B cell (primary cell): Measurements from ENCODE around the gene CNTNAP2. TPM values are rescaled to one million over a fixed set of nuclear protein-coding genes. Genes with fewer than 3 reads are reported as not detected.

ENCODE experiments used
- ATAC-seq: fragments of 200-7000 bp; cut with Tn5 transposase; one replicate; pipeline ENCODE4 v1.10.0; 2021; ENCODE audit warnings: low read depth, mild to moderate bottlenecking, moderate number of reproducible peaks, moderate library complexity
- CTCF ChIA-PET: fragments of 350-600 bp; sonication (Branson Sonifier 250); formaldehyde crosslinking; loops from one replicate; lab custom pipeline; 2021; ENCODE audit warnings: antibody characterized with exemption, inconsistent platforms; lab: Charles Lee
- POLR2A ChIA-PET: fragments of 350-600 bp; sonication (Branson Sonifier 250); formaldehyde crosslinking; loops from one replicate; lab custom pipeline; 2021; ENCODE audit warnings: antibody characterized with exemption; lab: Charles Lee
- DNase-seq: peaks from one replicate; pipeline ENCODE4 v3.0.0; 2013
- H2AFZ ChIP-seq: 2 replicates; pipeline ENCODE4 v1.6.1; 2012; ENCODE audit warnings: mild to moderate bottlenecking, low read depth, low read length; ENCODE audit not compliant: insufficient read depth, poor library complexity, severe bottlenecking
- H3K27ac ChIP-seq, 2 donors: 1 replicate in 1 of 2; 2 replicates in 1 of 2; pipeline ENCODE4 v1.5.1; 2012 to 2013; ENCODE audit warnings: low read length in 2 of 2, mild to moderate bottlenecking in 2 of 2, moderate library complexity in 1 of 2
- H3K27me3 ChIP-seq, 4 experiments: fragments of 200-600 bp in 1 of 4; sonication (generic) in 1 of 4; replicated peaks in 1 of 4; 1 replicate in 2 of 4; 2 replicates in 2 of 4; pipeline versions ENCODE4 v1.6.1 to v1.7.0; 2013 to 2016; ENCODE audit warnings: low read length in 3 of 4, mild to moderate bottlenecking in 2 of 4, mixed read lengths in 1 of 4, moderate library complexity in 1 of 4; ENCODE audit not compliant: insufficient read depth in 4 of 4, control insufficient read depth in 3 of 4; ENCODE audit errors: control extremely low read depth in 1 of 4
- H3K36me3 ChIP-seq, 2 experiments: replicated peaks in 1 of 2; 1 replicate in 1 of 2; 2 replicates in 1 of 2; pipeline versions ENCODE4 v1.6.1 to v1.7.1; 2013; ENCODE audit warnings: low read length in 1 of 2; ENCODE audit not compliant: insufficient read depth in 2 of 2, control insufficient read depth in 1 of 2; ENCODE audit errors: control extremely low read depth in 1 of 2, extremely low read depth in 1 of 2
- H3K4me1 ChIP-seq, 2 donors: fragments of 200-600 bp in 1 of 2; sonication (generic) in 1 of 2; 1 replicate in 1 of 2; 2 replicates in 1 of 2; pipeline versions ENCODE4 v1.5.1 to v1.6.1; 2013 to 2017; ENCODE audit warnings: low read length in 2 of 2; ENCODE audit not compliant: control insufficient read depth in 2 of 2, insufficient read depth in 2 of 2
- H3K4me2 ChIP-seq: replicated peaks from 2 replicates; pipeline ENCODE3; 2012; ENCODE audit warnings: mild to moderate bottlenecking, low read depth, low read length; ENCODE audit not compliant: poor library complexity, severe bottlenecking
- H3K4me3 ChIP-seq, 5 experiments: fragments of 200-600 bp in 1 of 5; sonication (generic) in 1 of 5; 1 replicate in 3 of 5; 2 replicates in 2 of 5; pipeline versions ENCODE4 v1.5.1 to v1.7.0; 2011 to 2016; ENCODE audit warnings: low read length in 4 of 5, mild to moderate bottlenecking in 4 of 5, low read depth in 2 of 5, control low read depth in 1 of 5, moderate library complexity in 1 of 5; ENCODE audit not compliant: insufficient read depth in 1 of 5; ENCODE audit errors: control extremely low read depth in 1 of 5, extremely low read depth in 1 of 5
- H3K79me2 ChIP-seq: fragments of 200-600 bp; sonication (generic); one replicate; pipeline ENCODE4 v1.6.0; 2016; ENCODE audit warnings: low read length; ENCODE audit not compliant: control insufficient read depth, insufficient read depth
- H3K9ac ChIP-seq: fragments of 200-600 bp; sonication (generic); 2 replicates; pipeline ENCODE4 v1.6.1; 2017; ENCODE audit warnings: mild to moderate bottlenecking, low read length, moderate library complexity
- H3K9me3 ChIP-seq, 3 donors: one replicate each; pipeline versions ENCODE4 v1.6.1 to v1.7.1; 2013; ENCODE audit warnings: low read length in 2 of 3; ENCODE audit not compliant: control insufficient read depth in 2 of 3, insufficient read depth in 1 of 3; ENCODE audit errors: control extremely low read depth in 1 of 3
- H4K20me1 ChIP-seq: 2 replicates; pipeline ENCODE4 v1.6.0; 2012; ENCODE audit warnings: mild to moderate bottlenecking, low read length; ENCODE audit not compliant: insufficient read depth, control insufficient read depth, poor library complexity, severe bottlenecking
- H3K27ac Mint-ChIP-seq: one replicate; pipeline ENCODE4 v1.8.0; 2021; ENCODE audit warnings: mixed read lengths
- H3K27me3 Mint-ChIP-seq: one replicate; pipeline ENCODE4 v1.8.0; 2021; ENCODE audit warnings: mixed read lengths
- H3K4me1 Mint-ChIP-seq: one replicate; pipeline ENCODE4 v1.8.0; 2021; ENCODE audit warnings: mixed read lengths
- H3K4me3 Mint-ChIP-seq: one replicate; pipeline ENCODE4 v1.8.0; 2021; ENCODE audit warnings: mixed read lengths
- H3K9me3 Mint-ChIP-seq: one replicate; pipeline ENCODE4 v1.8.0; 2022; ENCODE audit warnings: mixed read lengths; ENCODE audit not compliant: insufficient read depth
- CTCF ChIP-seq: fragments of 200-600 bp; IDR thresholded peaks from one replicate; pipeline ENCODE4 v1.8.0; 2022; ENCODE audit warnings: antibody characterized with exemption, mild to moderate bottlenecking
- EZH2 ChIP-seq: IDR thresholded peaks from 2 replicates; pipeline ENCODE4 v1.6.1; 2012; ENCODE audit warnings: borderline replicate concordance, low read depth, mild to moderate bottlenecking, moderate library complexity, low read length; ENCODE audit not compliant: insufficient read depth, poor library complexity, severe bottlenecking
- WGBS: methylation state at CpG from one replicate; pipeline ENCODE4 v1.1.5; 2013; ENCODE audit warnings: missing lambda C conversion rate; ENCODE audit not compliant: insufficient coverage; 5-methylcytosine and 5-hydroxymethylcytosine counted together
- intact Hi-C: fragments of 100-400 bp; cut with micrococcal nuclease; formaldehyde crosslinking; loops from one replicate; pipeline ENCODE4 v1.10.0; 2022
- polyA plus RNA-seq: library from polyadenylated mRNA; depleted of rRNA; stranded (reverse); fragments of >200 nt; gene quantifications from 2 replicates; pipeline ENCODE4 v1.2.3, GENCODE V29; 2012
- total RNA-seq, 2 donors: library from RNA; stranded (reverse); fragments of 120-200 nt in 1 of 2; gene quantifications; 1 replicate in 1 of 2; 2 replicates in 1 of 2; pipeline versions ENCODE4 v1.2.3 to v1.2.4, GENCODE V29; 2013 to 2022

CNTNAP2 gene
- total and polyA plus RNA-seq, 2 donors (not counting 1 experiment from before 2014, with no cell fraction given) = 7.4 to 16.6 TPM

GRCh38 chr7:147916573-147916972 lies 1800.0 kb downstream of the CNTNAP2 start:
- no peaks in the 10 kb centered on the region for H3K4me1 Mint-ChIP-seq
- H4K20me1 ChIP-seq = no peaks in the 10 kb centered on the region
- no peaks in the 10 kb centered on the region for H3K9me3 Mint-ChIP-seq
- TF ChIP-seq CTCF (no peak), EZH2 (no peak)
- H3K4me1 ChIP-seq = no peaks in the 10 kb centered on the region
- H3K27me3 Mint-ChIP-seq = no peaks in the 10 kb centered on the region
- peaks cover 0 to 6% (median 0%) of the 10 kb centered on the region in 3 donors for H3K9me3 ChIP-seq
- no peak overlapping the region for H3K9ac ChIP-seq
- CTCF ChIA-PET = no interaction called here
- 88% methylated on average over 2 of the region's 4 CpGs for WGBS
- no peak overlapping the region for H3K27ac Mint-ChIP-seq
- H3K79me2 ChIP-seq = no peaks in the 10 kb centered on the region
- H3K4me3 Mint-ChIP-seq = no peak overlapping the region
- ATAC-seq = no peak
- no peak overlapping the region for H3K4me3 ChIP-seq
- intact Hi-C loops = no loop called here
- H3K4me2 ChIP-seq = no peak overlapping the region
- H3K27ac ChIP-seq = no peak overlapping the region
- no peaks in the 10 kb centered on the region for H3K27me3 ChIP-seq
- H3K36me3 ChIP-seq = no peaks in the 10 kb centered on the region
- POLR2A ChIA-PET = no interaction called here
- no peak for DNase-seq
- no peak overlapping the region for H2AFZ ChIP-seq

- Histone ChIP-seq H4K20me1 (no peaks in the 10 kb centered on the region), H3K27me3 (no peaks in the 10 kb centered on the region), H3K9ac (no peak overlapping the region), H3K4me3 (no peak overlapping the region), H3K27ac (no peak overlapping the region), H3K4me2 (no peak overlapping the region), H3K79me2 (no peaks in the 10 kb centered on the region), H2AFZ (no peak overlapping the region), H3K4me1 (no peaks in the 10 kb centered on the region), H3K9me3 (peaks cover 0 to 9% (median 2%) of the 10 kb centered on the region in 3 donors), H3K36me3 (no peaks in the 10 kb centered on the region)
- no peak for ATAC-seq
- ChIA-PET CTCF (no interaction called here), POLR2A (no interaction called here)
- H3K27ac Mint-ChIP-seq = no peak overlapping the region
- no peak for TF ChIP-seq EZH2
- no peak for TF ChIP-seq CTCF
- intact Hi-C loops = no loop called here
- 100% methylated on average over 2 of the region's 3 CpGs for WGBS
- H3K9me3 Mint-ChIP-seq = no peaks in the 10 kb centered on the region
- DNase-seq = no peak
- H3K4me1 Mint-ChIP-seq = no peaks in the 10 kb centered on the region
- no peaks in the 10 kb centered on the region for H3K27me3 Mint-ChIP-seq
- no peak overlapping the region for H3K4me3 Mint-ChIP-seq
Measured at GRCh38 chr7:147923841-147924240, 1807.2 kb downstream of the CNTNAP2 start.
